ENCODE measurements around the gene ZNF385B. TPM values are rescaled to one million over a fixed set of nuclear protein-coding genes. Genes with fewer than 3 reads are reported as not detected.

The ZNF385B gene
- total RNA-seq, 4 donors from 2014 or later: 1.6 to 7.4 (median 3.9) TPM; not detected in 1

- no peaks in the 10 kb centered on the region for H3K4me1 ChIP-seq
- no peak overlapping the region for H3K27ac ChIP-seq
- no peaks in the 10 kb centered on the region for H3K36me3 ChIP-seq
- H3K27me3 ChIP-seq: no peaks in the 10 kb centered on the region
- no peak for DNase-seq
- no peak for TF ChIP-seq POLR2A (IDR thresholded peaks at IDR 0.05)
- H3K9me3 ChIP-seq: no peaks in the 10 kb centered on the region
- no peak overlapping the region for H3K4me3 ChIP-seq
These were observed 157.7 kb downstream of the ZNF385B start for GRCh38 chr2:179703702-179704101.

- Histone ChIP-seq H3K27ac (no peak overlapping the region), H3K4me3 (no peak overlapping the region), H3K36me3 (no peaks in the 10 kb centered on the region), H3K27me3 (no peaks in the 10 kb centered on the region), H3K9me3 (no peaks in the 10 kb centered on the region), H3K4me1 (no peaks in the 10 kb centered on the region)
- no peak for TF ChIP-seq CTCF (IDR thresholded peaks at IDR 0.05)
- no peak for TF ChIP-seq POLR2A (IDR thresholded peaks at IDR 0.05)
- DNase-seq: no peak
These were observed 158.5 kb downstream of the ZNF385B start for GRCh38 chr2:179702912-179703311.

- H3K9me3 ChIP-seq: no peaks in the 10 kb centered on the region
- H3K36me3 ChIP-seq: no peaks in the 10 kb centered on the region
- H3K27me3 ChIP-seq: no peaks in the 10 kb centered on the region
- no peak overlapping the region for H3K4me3 ChIP-seq
- H3K4me1 ChIP-seq: no peaks in the 10 kb centered on the region
- DNase-seq: no peak
- no peak overlapping the region for H3K27ac ChIP-seq
- TF ChIP-seq CTCF (IDR thresholded peaks at IDR 0.05) (no peak), POLR2A (IDR thresholded peaks at IDR 0.05) (no peak)
These were observed 159.8 kb downstream of the ZNF385B start for GRCh38 chr2:179701524-179702110.

- H3K27ac ChIP-seq: no peak overlapping the region
These were observed 165.9 kb downstream of the ZNF385B start for GRCh38 chr2:179695486-179695885.

GRCh38 chr2:179694963-179695362 lies 166.4 kb downstream of the ZNF385B start:
- no peaks in the 10 kb centered on the region for H3K27me3 ChIP-seq
- no peaks in the 10 kb centered on the region for H3K9me3 ChIP-seq
- TF ChIP-seq CTCF (IDR thresholded peaks at IDR 0.05) (no peak), POLR2A (IDR thresholded peaks at IDR 0.05) (no peak)
- H3K4me1 ChIP-seq: no peaks in the 10 kb centered on the region
- no peak overlapping the region for H3K4me3 ChIP-seq
- H3K36me3 ChIP-seq: no peaks in the 10 kb centered on the region
- no peak for DNase-seq
- no peak overlapping the region for H3K27ac ChIP-seq

More at GRCh38 chr2:179695486-179695885, 165.9 kb downstream of the ZNF385B start:
- no peaks in the 10 kb centered on the region for H3K4me1 ChIP-seq
- no peaks in the 10 kb centered on the region for H3K9me3 ChIP-seq
- DNase-seq: no peak
- no peak for TF ChIP-seq CTCF (IDR thresholded peaks at IDR 0.05)
- H3K27me3 ChIP-seq: no peaks in the 10 kb centered on the region
- no peak overlapping the region for H3K4me3 ChIP-seq
- H3K36me3 ChIP-seq: no peaks in the 10 kb centered on the region

GRCh38 chr2:179692610-179693009 lies 168.8 kb downstream of the ZNF385B start:
- no peak for DNase-seq
- H3K27ac ChIP-seq: no peak overlapping the region
- TF ChIP-seq POLR2A (IDR thresholded peaks at IDR 0.05): no peak
- no peak for TF ChIP-seq CTCF (IDR thresholded peaks at IDR 0.05)

More at GRCh38 chr2:179692610-179693009, 168.8 kb downstream of the ZNF385B start:
- H3K27me3 ChIP-seq: no peaks in the 10 kb centered on the region
- H3K36me3 ChIP-seq: no peaks in the 10 kb centered on the region
- H3K4me3 ChIP-seq: no peak overlapping the region
- no peaks in the 10 kb centered on the region for H3K4me1 ChIP-seq
- H3K9me3 ChIP-seq: no peaks in the 10 kb centered on the region

Data from Peyer's patch (tissue), 4 donors.